Fibroblast of gingiva (primary cell): Measurements from ENCODE around the gene ROR1.
A peak's percentile ranks its signal among the peaks of the same experiment; 100 is the strongest.
"Not testable (repeated sequence)": the region's sequence is repeated elsewhere in the genome, so short reads cannot be mapped to it uniquely, and the experiment has no call there.

ENCODE experiments used
- DNase-seq: peaks from one replicate; pipeline ENCODE4 v3.0.0-alpha.2; 2011; ENCODE audit warnings: low read depth

ROR1 gene

GRCh38 chr1:64184003-64184440 is 410.2 kb downstream of the ROR1 start:
- peak; percentile 86 for DNase-seq

- no peak for DNase-seq
Measured at GRCh38 chr1:64186138-64186897, 412.5 kb downstream of the ROR1 start.

- no peak for DNase-seq
Measured at GRCh38 chr1:64186898-64187280, 413.1 kb downstream of the ROR1 start.

- DNase-seq, result no peak
Measured at GRCh38 chr1:64187646-64188045, 413.8 kb downstream of the ROR1 start.

- no peak for DNase-seq
Measured at GRCh38 chr1:64192290-64192689, 418.5 kb downstream of the ROR1 start.

GRCh38 chr1:64194168-64195080 is 420.6 kb downstream of the ROR1 start:
- no peak for DNase-seq

- peak; percentile 28 for DNase-seq
Measured at GRCh38 chr1:64195081-64195395, 421.2 kb downstream of the ROR1 start.

GRCh38 chr1:64196074-64196870 is 422.5 kb downstream of the ROR1 start:
- no peak for DNase-seq

GRCh38 chr1:64197076-64197475 is 423.3 kb downstream of the ROR1 start:
- DNase-seq, result no peak

- DNase-seq, result peak; percentile 14
Measured at GRCh38 chr1:64199154-64199553, 425.3 kb downstream of the ROR1 start.

- no peak for DNase-seq
Measured at GRCh38 chr1:64200064-64200463, 426.2 kb downstream of the ROR1 start.

GRCh38 chr1:64203420-64203819 is 429.6 kb downstream of the ROR1 start, which contains the start of gene UBE2U:
Gene UBE2U, plus strand, starts transcription at chr1:64203623. Its CDS starts 428 bp downstream, at chr1:64204051.
- no peak for DNase-seq

- DNase-seq, result no peak
Measured at GRCh38 chr1:64209221-64209620, 435.4 kb downstream of the ROR1 start.

- peak; percentile 24 for DNase-seq
Measured at GRCh38 chr1:64212031-64212430, 438.2 kb downstream of the ROR1 start.

GRCh38 chr1:64215576-64215975 is 441.8 kb downstream of the ROR1 start:
- no peak for DNase-seq

GRCh38 chr1:64220241-64220640 is 446.4 kb downstream of the ROR1 start:
- peak; percentile 12 for DNase-seq

- peak; percentile 42 for DNase-seq
Measured at GRCh38 chr1:64223329-64224151, 449.7 kb downstream of the ROR1 start.

GRCh38 chr1:64224236-64224635 is 450.4 kb downstream of the ROR1 start:
- DNase-seq, result not testable (repeated sequence)

GRCh38 chr1:64228167-64228957 is 454.5 kb downstream of the ROR1 start:
- DNase-seq, result no peak

GRCh38 chr1:64229307-64229706 is 455.5 kb downstream of the ROR1 start:
- DNase-seq, result no peak
